Astrocyte (in vitro differentiated cells and primary cell): ENCODE measurements around the gene PKP3. TPM values are rescaled to one million over a fixed set of nuclear protein-coding genes. Genes with fewer than 3 reads are reported as not detected.

ENCODE experiments used
- DNase-seq: peaks from one replicate; pipeline ENCODE4 v3.0.0-alpha.2; 2010; ENCODE audit warnings: low read depth
- FAIRE-seq: peaks from 2 replicates; lab custom pipeline; 2011; peaks lifted over from hg19 to GRCh38; lab: Jason Lieb, UNC
- H2AFZ ChIP-seq: 2 replicates; pipeline ENCODE4 v1.6.0; 2012; ENCODE audit warnings: low read depth, low read length, inconsistent platforms
- H3K27ac ChIP-seq: 2 replicates; pipeline ENCODE4 v1.5.1; 2011; ENCODE audit warnings: low read depth, low read length, inconsistent platforms
- H3K27me3 ChIP-seq: 2 replicates; pipeline ENCODE4 v1.6.0; 2011; ENCODE audit warnings: low read length, inconsistent platforms; ENCODE audit not compliant: insufficient read depth
- H3K36me3 ChIP-seq: 2 replicates; pipeline ENCODE4 v1.5.1; 2011; ENCODE audit warnings: low read length, inconsistent platforms; ENCODE audit not compliant: insufficient read depth
- H3K4me1 ChIP-seq: 2 replicates; pipeline ENCODE4 v1.5.1; 2011; ENCODE audit warnings: low read length, inconsistent platforms; ENCODE audit not compliant: insufficient read depth
- H3K4me2 ChIP-seq: 2 replicates; pipeline ENCODE4 v1.6.0; 2012; ENCODE audit warnings: low read length, inconsistent platforms
- H3K4me3 ChIP-seq: 2 replicates; pipeline ENCODE4 v1.5.1; 2011; ENCODE audit warnings: low read depth, mild to moderate bottlenecking, low read length, inconsistent platforms; ENCODE audit not compliant: insufficient read depth
- H3K79me2 ChIP-seq: 2 replicates; pipeline ENCODE4 v1.6.0; 2012; ENCODE audit warnings: mild to moderate bottlenecking, low read length, inconsistent platforms; ENCODE audit not compliant: insufficient read depth
- H3K9ac ChIP-seq: 2 replicates; pipeline ENCODE4 v1.6.0; 2012; ENCODE audit warnings: mild to moderate bottlenecking, low read length, inconsistent platforms
- H3K9me3 ChIP-seq: 2 replicates; pipeline ENCODE4 v1.5.1; 2012; ENCODE audit warnings: low read depth, mild to moderate bottlenecking, low read length, inconsistent platforms; ENCODE audit not compliant: insufficient read depth
- H4K20me1 ChIP-seq: 2 replicates; pipeline ENCODE4 v1.6.0; 2012; ENCODE audit warnings: low read length, inconsistent platforms; ENCODE audit not compliant: insufficient read depth
- H3K27ac Mint-ChIP-seq: one replicate; pipeline ENCODE4 v1.8.0; 2021; ENCODE audit warnings: mild to moderate bottlenecking, mixed read lengths; ENCODE audit not compliant: unreplicated experiment
- H3K27me3 Mint-ChIP-seq: one replicate; pipeline ENCODE4 v1.8.0; 2021; ENCODE audit warnings: low read depth, mixed read lengths; ENCODE audit not compliant: unreplicated experiment
- H3K36me3 Mint-ChIP-seq: one replicate; pipeline ENCODE4 v1.8.0; 2021; ENCODE audit warnings: low read depth, mixed read lengths; ENCODE audit not compliant: unreplicated experiment
- H3K4me1 Mint-ChIP-seq: one replicate; pipeline ENCODE4 v1.8.0; 2021; ENCODE audit warnings: low read depth, mixed read lengths; ENCODE audit not compliant: unreplicated experiment
- H3K4me3 Mint-ChIP-seq: one replicate; pipeline ENCODE4 v1.8.0; 2021; ENCODE audit warnings: mild to moderate bottlenecking, moderate library complexity, mixed read lengths; ENCODE audit not compliant: unreplicated experiment
- H3K9me3 Mint-ChIP-seq: one replicate; pipeline ENCODE4 v1.8.0; 2021; ENCODE audit warnings: mild to moderate bottlenecking, mixed read lengths; ENCODE audit not compliant: unreplicated experiment
- CTCF ChIP-seq: IDR thresholded peaks from 2 replicates; pipeline ENCODE4 v1.5.1; 2011; ENCODE audit warnings: low read depth, mild to moderate bottlenecking, inconsistent platforms, low read length, moderate library complexity; ENCODE audit not compliant: insufficient read depth
- EZH2 ChIP-seq: IDR thresholded peaks from 2 replicates; pipeline ENCODE4 v1.6.1; 2012; ENCODE audit warnings: mild to moderate bottlenecking, low read length, inconsistent platforms; ENCODE audit not compliant: insufficient read depth
- total RNA-seq: library from RNA; stranded (reverse); gene quantifications from 2 replicates; pipeline ENCODE4 v1.2.1, GENCODE V29; 2021

Gene PKP3
- total RNA-seq, 1 donor from 2014 or later: 2.1 TPM

DNA sequence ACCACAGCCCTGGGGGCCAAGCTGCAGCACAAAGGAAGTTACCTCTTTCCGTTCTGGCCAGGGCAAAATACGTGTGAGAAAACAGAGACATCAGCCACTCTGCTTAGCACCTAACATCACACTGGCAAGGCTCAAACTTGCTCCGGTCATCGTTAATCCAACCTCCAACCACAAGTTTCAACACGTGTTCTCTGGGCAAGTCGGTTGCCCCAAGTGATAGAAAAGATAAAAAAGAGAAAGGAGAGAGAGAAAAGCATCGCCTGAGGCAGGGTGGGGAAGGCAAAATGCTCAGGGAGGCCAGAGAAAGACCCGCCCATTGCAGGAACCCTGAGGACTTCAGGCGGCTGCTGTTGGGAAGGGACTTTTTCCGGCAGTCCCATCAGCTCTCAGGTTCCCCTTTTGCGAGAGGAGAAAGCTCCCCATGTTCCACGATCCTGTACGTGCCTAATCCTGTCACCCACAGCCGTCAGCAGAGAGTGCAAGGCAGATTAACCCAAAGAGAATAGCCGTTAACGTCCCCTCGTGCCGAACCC is 43.2 kb upstream of the PKP3 start:
- H3K9me3 Mint-ChIP-seq: no peaks in the 10 kb centered on the region
- Histone ChIP-seq H3K79me2 (no peaks in the 10 kb centered on the region), H3K9me3 (no peaks in the 10 kb centered on the region), H3K4me1 (peaks cover 10% of the 10 kb centered on the region), H3K27me3 (no peaks in the 10 kb centered on the region), H3K9ac (no peak overlapping the region), H2AFZ (peak overlapping the region; percentile 11), H3K4me3 (no peak overlapping the region), H3K27ac (no peak overlapping the region), H3K36me3 (no peaks in the 10 kb centered on the region), H3K4me2 (no peak overlapping the region), H4K20me1 (no peaks in the 10 kb centered on the region)
- FAIRE-seq (no peak), DNase-seq (no peak)
- TF ChIP-seq EZH2: no peak
- TF ChIP-seq CTCF: no peak
- H3K4me3 Mint-ChIP-seq: no peak overlapping the region
- peak overlapping the region; percentile 42 for H3K27ac Mint-ChIP-seq
- peaks cover 7% of the 10 kb centered on the region for H3K4me1 Mint-ChIP-seq
- no peaks in the 10 kb centered on the region for H3K36me3 Mint-ChIP-seq
- peaks cover 9% of the 10 kb centered on the region for H3K27me3 Mint-ChIP-seq

- Histone ChIP-seq H3K4me1 (peaks cover 10% of the 10 kb centered on the region), H3K36me3 (no peaks in the 10 kb centered on the region), H3K79me2 (no peaks in the 10 kb centered on the region), H2AFZ (no peak overlapping the region), H3K9ac (no peak overlapping the region), H3K27ac (no peak overlapping the region), H3K9me3 (no peaks in the 10 kb centered on the region), H3K4me3 (no peak overlapping the region), H3K27me3 (no peaks in the 10 kb centered on the region), H3K4me2 (no peak overlapping the region), H4K20me1 (no peaks in the 10 kb centered on the region)
- Mint-ChIP-seq H3K27ac (no peak overlapping the region), H3K9me3 (no peaks in the 10 kb centered on the region), H3K36me3 (no peaks in the 10 kb centered on the region), H3K4me3 (peak overlapping the region; percentile 64), H3K4me1 (peaks cover 7% of the 10 kb centered on the region), H3K27me3 (peaks cover 7% of the 10 kb centered on the region)
- no peak for DNase-seq
- TF ChIP-seq CTCF (no peak), EZH2 (no peak)
- FAIRE-seq: no peak
Measured at GRCh38 chr11:351411-351810, 42.6 kb upstream of the PKP3 start.

GRCh38 chr11:352456-353031 is 41.5 kb upstream of the PKP3 start:
- H3K27ac ChIP-seq: no peak overlapping the region
- no peak overlapping the region for H3K27ac Mint-ChIP-seq
- no peak overlapping the region for H2AFZ ChIP-seq
- DNase-seq (no peak), FAIRE-seq (no peak)
- no peaks in the 10 kb centered on the region for H3K27me3 ChIP-seq
- peaks cover 2% of the 10 kb centered on the region for H3K9me3 ChIP-seq
- peaks cover 10% of the 10 kb centered on the region for H3K4me1 ChIP-seq
- H3K4me1 Mint-ChIP-seq: peaks cover 7% of the 10 kb centered on the region
- no peak overlapping the region for H3K9ac ChIP-seq
- H3K27me3 Mint-ChIP-seq: peaks cover 7% of the 10 kb centered on the region
- H4K20me1 ChIP-seq: no peaks in the 10 kb centered on the region
- no peak for TF ChIP-seq EZH2
- no peak for TF ChIP-seq CTCF
- no peaks in the 10 kb centered on the region for H3K9me3 Mint-ChIP-seq
- H3K36me3 Mint-ChIP-seq: no peaks in the 10 kb centered on the region
- H3K79me2 ChIP-seq: no peaks in the 10 kb centered on the region
- H3K36me3 ChIP-seq: no peaks in the 10 kb centered on the region
- H3K4me3 ChIP-seq: no peak overlapping the region
- H3K4me3 Mint-ChIP-seq: no peak overlapping the region
- H3K4me2 ChIP-seq: no peak overlapping the region
